Measurements from ENCODE around the gene KLF12.

DNA sequence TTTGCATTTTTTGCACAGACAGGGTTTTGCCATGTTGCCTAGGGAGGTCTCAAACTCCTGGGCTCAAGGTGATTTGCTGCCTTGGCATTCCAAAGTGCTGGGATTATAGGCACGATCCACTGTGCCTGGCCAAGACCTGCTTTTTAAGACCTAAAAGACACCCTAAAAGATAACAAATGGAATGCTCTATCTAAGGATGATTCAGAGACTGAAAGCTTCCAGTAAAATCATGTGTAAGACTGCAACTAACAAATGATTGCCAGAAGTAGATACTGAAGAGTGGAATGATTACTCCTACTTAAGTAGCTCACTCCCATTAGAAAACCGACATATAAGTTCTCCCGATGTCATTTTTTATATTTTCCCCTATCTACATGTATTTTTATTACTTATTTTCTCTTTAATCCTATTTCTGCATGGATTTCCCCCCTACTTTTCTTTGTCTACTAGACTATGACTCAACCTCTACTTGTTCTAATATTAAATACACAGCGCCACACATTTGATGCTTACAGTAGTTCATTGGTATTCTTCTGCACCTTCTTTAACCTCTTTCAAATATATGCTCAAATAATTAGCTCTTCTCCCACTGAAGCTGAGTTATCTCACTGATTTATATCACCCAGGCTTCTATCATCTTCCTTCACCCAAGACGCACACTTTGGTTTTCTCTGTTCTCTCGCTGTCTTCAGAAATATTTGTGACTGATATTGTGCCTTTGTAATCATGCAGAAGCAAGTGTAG, 32.2 kb upstream of the KLF12 start:
- TF ChIP-seq, protein P1, sequence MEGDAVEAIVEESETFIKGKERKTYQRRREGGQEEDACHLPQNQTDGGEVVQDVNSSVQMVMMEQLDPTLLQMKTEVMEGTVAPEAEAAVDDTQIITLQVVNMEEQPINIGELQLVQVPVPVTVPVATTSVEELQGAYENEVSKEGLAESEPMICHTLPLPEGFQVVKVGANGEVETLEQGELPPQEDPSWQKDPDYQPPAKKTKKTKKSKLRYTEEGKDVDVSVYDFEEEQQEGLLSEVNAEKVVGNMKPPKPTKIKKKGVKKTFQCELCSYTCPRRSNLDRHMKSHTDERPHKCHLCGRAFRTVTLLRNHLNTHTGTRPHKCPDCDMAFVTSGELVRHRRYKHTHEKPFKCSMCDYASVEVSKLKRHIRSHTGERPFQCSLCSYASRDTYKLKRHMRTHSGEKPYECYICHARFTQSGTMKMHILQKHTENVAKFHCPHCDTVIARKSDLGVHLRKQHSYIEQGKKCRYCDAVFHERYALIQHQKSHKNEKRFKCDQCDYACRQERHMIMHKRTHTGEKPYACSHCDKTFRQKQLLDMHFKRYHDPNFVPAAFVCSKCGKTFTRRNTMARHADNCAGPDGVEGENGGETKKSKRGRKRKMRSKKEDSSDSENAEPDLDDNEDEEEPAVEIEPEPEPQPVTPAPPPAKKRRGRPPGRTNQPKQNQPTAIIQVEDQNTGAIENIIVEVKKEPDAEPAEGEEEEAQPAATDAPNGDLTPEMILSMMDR (IDR thresholded peaks at IDR 0.05 in 4 of 5, conservative IDR thresholded peaks at IDR 0.05 in 1 of 5) = no peak
- TF ChIP-seq POLR2A (IDR thresholded peaks at IDR 0.05) = no peak

Measured in gastrocnemius medialis (tissue), 4 donors.